Transverse colon (tissue), 4 donors: ENCODE results near the gene CHCHD6. TPM values are rescaled to one million over a fixed set of nuclear protein-coding genes. Genes with fewer than 3 reads are reported as not detected.

Experiments
- DNase-seq: peaks from one replicate; pipeline ENCODE4 v3.0.0-alpha.2; 2019
- H3K27ac ChIP-seq, 4 donors: fragments of 200-600 bp; sonication (generic); 2 replicates each; pipeline ENCODE4 v1.5.1; 2016 to 2018; ENCODE audit warnings: inconsistent platforms in 4 of 4
- H3K27me3 ChIP-seq: fragments of 200-600 bp; sonication (generic); 2 replicates; pipeline ENCODE4 v1.5.1; 2017; ENCODE audit warnings: inconsistent platforms
- H3K36me3 ChIP-seq, 4 donors: fragments of 200-600 bp; sonication (generic); 2 replicates each; pipeline ENCODE4 v1.5.1; 2017 to 2019; ENCODE audit warnings: inconsistent platforms in 4 of 4
- H3K4me1 ChIP-seq, 4 donors: fragments of 200-600 bp; sonication (generic); 2 replicates each; pipeline ENCODE4 v1.5.1; 2017 to 2020; ENCODE audit warnings: inconsistent platforms in 4 of 4
- H3K4me3 ChIP-seq, 4 donors: fragments of 200-600 bp; sonication (generic); 1 replicate in 1 of 4; 2 replicates in 3 of 4; pipeline versions ENCODE4 v1.5.1 to v1.6.1; 2017 to 2019; ENCODE audit warnings: inconsistent platforms in 4 of 4
- H3K9me3 ChIP-seq, 2 donors: fragments of 200-600 bp; sonication (generic); 2 replicates each; pipeline ENCODE4 v1.5.1; 2017 to 2019; ENCODE audit warnings: inconsistent platforms in 2 of 2
- CTCF ChIP-seq, 5 experiments: fragments of 200-600 bp in 3 of 5; fragments of 450-650 bp in 2 of 5; sonication (generic) in 3 of 5; IDR thresholded peaks; 1 replicate in 2 of 5; 2 replicates in 3 of 5; pipeline ENCODE4 v1.5.1; 2016 to 2017; ENCODE audit warnings: antibody characterized with exemption in 5 of 5, inconsistent platforms in 3 of 5, mild to moderate bottlenecking in 2 of 5, moderate library complexity in 1 of 5
- EP300 ChIP-seq: sonication (generic); formaldehyde crosslinking; IDR thresholded peaks from one replicate; pipeline ENCODE4 v1.6.1; 2017; ENCODE audit warnings: antibody characterized with exemption, low read depth
- POLR2A ChIP-seq: fragments of 450-650 bp; IDR thresholded peaks from one replicate; pipeline ENCODE4 v1.6.1; 2016; ENCODE audit warnings: antibody characterized with exemption, mild to moderate bottlenecking, moderate library complexity
- POLR2AphosphoS5 ChIP-seq, 3 donors: sonication (generic); formaldehyde crosslinking; IDR thresholded peaks; one replicate each; pipeline ENCODE4 v1.6.1; 2016; ENCODE audit warnings: antibody characterized with exemption in 3 of 3
- WGBS, 2 donors: methylation state at CpG; one replicate each; pipeline ENCODE4 v1.1.5; 2018; ENCODE audit warnings: low coverage in 1 of 2; 5-methylcytosine and 5-hydroxymethylcytosine counted together
- in situ Hi-C, 4 donors: fragments of 200-750 bp; cut with MboI; loops; one replicate each; pipeline versions ENCODE4 v1.15.0 to v1.15.1; 2017; ENCODE audit warnings: low sequenced_read_pairs in 3 of 4, low pct_ligation_motif_present in 1 of 4, low pct_unique_long_range_greater_than_20kb in 1 of 4
- intact Hi-C: fragments of 100-400 bp; cut with DNase I; formaldehyde crosslinking; loops from one replicate; pipeline ENCODE4 v1.15.1; 2023; ENCODE audit warnings: low total_unique reads
- total RNA-seq, 4 donors: library from RNA; depleted of rRNA; stranded (reverse); fragments of >200 nt; gene quantifications; one replicate each; pipeline ENCODE4 v1.1.0, GENCODE V29; 2016

Gene CHCHD6
- total RNA-seq, 4 donors from 2014 or later, result 4.6 to 12.1 (median 5.3) TPM

GRCh38 chr3:127003601-127004280, 299.7 kb downstream of the CHCHD6 start:
- Histone ChIP-seq H3K36me3 (no peaks in the 10 kb centered on the region), H3K27me3 (no peaks in the 10 kb centered on the region), H3K4me3 (no peak overlapping the region), H3K9me3 (no peaks in the 10 kb centered on the region), H3K27ac (no peak overlapping the region), H3K4me1 (peaks cover 5 to 19% (median 14%) of the 10 kb centered on the region in 4 donors)
- no peak for DNase-seq
- in situ Hi-C loops (no loop called here), intact Hi-C loops (no loop called here)
- TF ChIP-seq POLR2A, result no peak
- no peak for TF ChIP-seq CTCF (IDR thresholded peaks at IDR 0.05)
- no peak for TF ChIP-seq POLR2AphosphoS5 (IDR thresholded peaks at IDR 0.05)
- TF ChIP-seq EP300, result no peak
- 82% methylated on average over 6 of the region's 7 CpGs; no CpG with 5 or more reads in 1 of the 2 donors for WGBS, 2 donors

- DNase-seq, result no peak
- 96% methylated on average over 19 of the region's 32 CpGs; no CpG with 5 or more reads in 1 of the 2 donors for WGBS, 2 donors
- H3K27ac ChIP-seq, result no peak overlapping the region
- no peak overlapping the region for H3K4me3 ChIP-seq
- TF ChIP-seq EP300 (no peak), POLR2A (no peak), CTCF (IDR thresholded peaks at IDR 0.05) (no peak), POLR2AphosphoS5 (IDR thresholded peaks at IDR 0.05) (no peak)
- intact Hi-C loops (no loop called here), in situ Hi-C loops (no loop called here)
- H3K9me3 ChIP-seq, result no peaks in the 10 kb centered on the region
- peaks cover 0 to 14% (median 10%) of the 10 kb centered on the region in 4 donors for H3K4me1 ChIP-seq
- H3K27me3 ChIP-seq, result no peaks in the 10 kb centered on the region
- no peaks in the 10 kb centered on the region for H3K36me3 ChIP-seq
Measured at GRCh38 chr3:127004641-127005397, 300.8 kb downstream of the CHCHD6 start.

- in situ Hi-C loops, result no loop called here
- DNase-seq, result no peak
Measured at GRCh38 chr3:127005864-127006500, 301.9 kb downstream of the CHCHD6 start.

More at GRCh38 chr3:127005864-127006500, 301.9 kb downstream of the CHCHD6 start:
- Histone ChIP-seq H3K4me3 (no peak overlapping the region), H3K36me3 (no peaks in the 10 kb centered on the region), H3K9me3 (no peaks in the 10 kb centered on the region), H3K27me3 (no peaks in the 10 kb centered on the region), H3K27ac (no peak overlapping the region), H3K4me1 (peaks cover 0 to 14% (median 10%) of the 10 kb centered on the region in 4 donors)
- 92% methylated on average over 14 of the region's 17 CpGs; no CpG with 5 or more reads in 1 of the 2 donors for WGBS, 2 donors
- intact Hi-C loops, result no loop called here
- TF ChIP-seq EP300 (no peak), POLR2AphosphoS5 (IDR thresholded peaks at IDR 0.05) (no peak), CTCF (IDR thresholded peaks at IDR 0.05) (no peak), POLR2A (no peak)
